Limb (tissue), 2 donors: Measurements from ENCODE around the gene INSYN2B.
A peak's percentile ranks its signal among the peaks of the same experiment; 100 is the strongest.

Experiments used
- DNase-seq, 2 donors: peaks; one replicate each; pipeline ENCODE4 v3.0.0-alpha.2; 2016; ENCODE audit errors: extremely low spot score in 2 of 2

The INSYN2B gene

GRCh38 chr5:169980418-169981053 lies at the start of gene INSYN2B:
INSYN2B (minus strand) TSS chr5:169980495; CDS start chr5:169883898, 96,597 bp downstream.
- DNase-seq, result peak; percentile 78 to 86

- DNase-seq, result no peak
Observed at GRCh38 chr5:170028124-170028523, 47.8 kb upstream of the INSYN2B start.

GRCh38 chr5:170025853-170026252 lies 45.6 kb upstream of the INSYN2B start:
- DNase-seq, result no peak

DNA sequence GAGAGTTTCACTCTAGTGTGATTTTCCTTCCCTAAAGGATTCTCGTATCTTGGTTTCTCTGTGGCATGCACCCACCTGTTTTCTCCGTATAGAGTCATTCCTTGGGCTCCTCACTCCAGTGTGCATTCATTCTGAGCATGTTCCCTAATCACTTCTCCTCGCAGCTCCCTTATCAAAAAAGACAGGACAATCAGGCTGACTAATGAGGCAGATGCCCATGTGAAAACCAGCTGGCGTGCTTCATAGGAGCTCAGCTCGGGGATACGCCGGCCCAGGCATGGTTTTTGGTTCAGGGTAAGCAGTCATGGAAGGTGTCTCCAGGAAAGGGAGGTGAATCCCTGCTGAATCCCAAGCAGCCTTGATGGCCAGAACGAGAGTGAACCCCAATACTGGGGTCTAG lies 41.2 kb upstream of the INSYN2B start:
- no peak for DNase-seq

GRCh38 chr5:170020423-170020822 lies 40.1 kb upstream of the INSYN2B start:
- no peak for DNase-seq

GRCh38 chr5:170012622-170013021 lies 32.3 kb upstream of the INSYN2B start:
- no peak for DNase-seq

DNA sequence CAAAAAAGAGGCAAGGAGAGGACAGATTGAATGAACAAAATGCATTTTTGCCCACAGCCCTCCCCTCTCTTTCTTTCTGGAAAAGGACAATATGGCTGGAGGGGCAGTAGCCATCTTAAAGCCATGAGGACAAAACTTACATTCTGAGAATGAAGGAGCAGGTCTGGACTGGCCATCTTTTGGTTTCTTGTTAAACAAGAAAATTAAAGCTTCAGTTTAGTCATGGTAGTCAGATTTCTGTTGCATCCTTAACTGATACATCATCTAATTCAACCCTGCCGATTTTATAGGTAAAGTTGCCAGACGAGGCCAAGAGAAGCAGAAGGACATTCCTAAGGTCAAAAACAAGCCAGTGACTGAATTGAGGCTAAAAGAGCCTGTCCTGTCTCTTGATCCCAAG lies 31.5 kb upstream of the INSYN2B start:
- DNase-seq, result no peak

DNA sequence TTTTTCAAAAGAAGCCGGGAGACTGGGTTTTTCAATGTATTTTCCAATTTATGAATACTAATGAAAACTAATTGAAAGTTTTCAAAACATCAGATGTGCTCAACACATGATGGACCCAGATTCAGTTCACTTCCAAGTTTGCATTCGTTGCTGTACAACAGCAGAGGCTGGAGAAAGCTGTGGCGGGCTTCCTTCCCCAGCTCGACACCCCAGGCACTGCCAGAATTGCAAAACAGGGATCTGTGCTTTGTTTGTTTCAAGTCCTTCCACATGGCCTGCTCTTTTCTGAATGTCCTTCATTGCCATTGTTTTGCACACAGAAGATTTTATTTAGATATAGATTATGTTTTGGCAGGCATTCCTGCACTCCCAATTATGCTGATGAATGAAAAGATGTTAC lies 30.3 kb upstream of the INSYN2B start:
- no peak for DNase-seq

DNA sequence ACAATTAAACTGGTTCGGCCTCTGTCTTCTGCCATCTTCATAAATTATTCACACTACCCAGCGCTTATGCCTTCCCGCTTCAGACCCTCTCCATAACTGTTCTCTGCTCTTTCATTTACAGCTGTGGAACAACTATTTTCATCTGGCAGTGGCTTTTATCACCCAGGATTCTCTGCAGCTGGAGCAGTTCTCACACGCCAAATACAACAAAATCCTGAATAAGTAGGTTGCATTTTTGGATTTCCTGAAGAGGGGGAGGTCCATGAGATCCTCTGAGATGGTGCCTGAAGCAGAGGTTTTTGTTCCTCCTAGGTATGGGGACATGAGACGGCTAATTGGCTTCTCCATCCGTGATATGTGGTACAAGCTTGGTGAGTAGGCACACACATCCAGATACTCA lies 28.1 kb upstream of the INSYN2B start:
- DNase-seq, result no peak

DNA sequence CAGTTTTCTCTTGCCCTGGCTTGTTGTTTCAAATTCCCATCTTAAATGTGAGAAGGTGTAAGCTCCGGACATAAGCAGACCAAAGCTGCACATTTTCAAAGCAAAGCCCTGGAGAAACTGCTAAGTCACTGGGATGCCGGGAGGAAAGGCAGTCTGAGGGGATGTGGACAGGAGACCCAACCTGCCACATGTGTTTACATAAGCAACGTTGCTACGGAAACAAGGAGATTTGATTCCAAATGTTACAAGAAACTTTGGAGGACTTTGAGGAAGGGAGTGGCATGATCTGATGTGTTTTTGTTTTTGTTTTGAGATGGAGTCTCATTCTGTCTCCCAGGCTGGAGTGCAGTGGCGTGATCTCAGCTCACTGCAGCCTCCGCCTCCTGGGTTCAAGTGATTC lies 25.7 kb upstream of the INSYN2B start:
- peak in 1 of 2 donors; percentile 21 for DNase-seq

GRCh38 chr5:170000155-170000554 lies 19.9 kb upstream of the INSYN2B start:
- DNase-seq, result no peak

GRCh38 chr5:169999621-170000020 lies 19.3 kb upstream of the INSYN2B start:
- DNase-seq, result no peak

DNA sequence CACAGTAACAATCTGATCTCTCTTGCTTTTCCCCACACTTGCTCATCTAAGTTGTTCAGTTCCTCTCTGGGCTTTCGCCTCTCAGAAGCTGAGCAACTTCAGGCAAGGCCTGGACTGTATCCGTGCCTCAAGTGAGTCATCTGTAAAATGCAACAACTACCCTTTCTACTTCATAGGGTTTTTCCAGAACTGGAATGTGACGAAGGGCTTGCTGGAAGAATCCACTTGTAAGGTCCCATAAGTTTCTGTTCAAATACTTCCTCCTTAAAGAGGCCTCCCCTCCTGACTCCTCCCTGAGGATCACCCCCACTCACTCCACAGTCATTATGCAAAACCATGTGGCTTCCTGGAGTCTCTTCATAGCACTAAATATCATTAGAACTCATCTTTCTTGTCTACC lies 17.5 kb upstream of the INSYN2B start:
- DNase-seq, result no peak

- peak in 1 of 2 donors; percentile 31 for DNase-seq
Observed at GRCh38 chr5:169993485-169993790, 13.1 kb upstream of the INSYN2B start.

- DNase-seq, result no peak
Observed at GRCh38 chr5:169992789-169993484, 12.6 kb upstream of the INSYN2B start.

DNA sequence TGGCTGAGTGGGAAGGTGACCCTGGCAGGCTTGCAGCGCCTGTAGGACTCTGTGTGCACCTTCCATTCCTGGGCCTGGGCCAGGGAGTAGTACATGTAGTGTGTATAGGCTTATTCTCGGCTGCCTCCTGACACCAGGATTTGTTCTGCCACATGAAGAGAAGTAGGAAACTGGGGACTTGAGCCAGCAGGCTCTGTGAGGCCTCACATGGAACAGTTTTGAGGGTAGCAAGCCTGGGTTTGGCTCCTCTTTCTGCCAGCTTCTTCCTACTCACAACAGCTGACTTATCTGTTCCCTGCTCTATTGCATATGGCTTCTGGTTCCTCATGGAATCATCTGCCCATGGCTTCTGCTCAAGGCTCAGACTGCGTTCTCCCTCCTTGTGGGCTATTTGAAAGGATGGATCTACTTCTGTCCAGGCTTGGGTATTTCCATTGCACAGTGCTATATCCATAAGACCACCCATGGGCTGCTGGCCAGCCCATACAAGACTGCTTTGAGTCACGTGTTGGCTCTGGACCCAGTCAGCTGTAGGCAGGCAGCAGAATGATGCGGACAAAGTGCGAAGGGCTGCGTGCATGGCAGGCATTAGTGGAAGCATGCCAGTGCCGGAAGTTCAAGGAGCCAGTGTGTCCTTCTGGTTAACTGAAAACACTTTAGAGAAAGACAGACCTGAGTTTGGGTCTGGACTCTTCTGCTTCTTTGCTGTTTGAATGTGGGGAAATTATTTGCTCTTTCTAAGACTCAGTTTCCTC lies 11.0 kb upstream of the INSYN2B start:
- no peak for DNase-seq

- no peak for DNase-seq
Observed at GRCh38 chr5:169989365-169989764, 9.1 kb upstream of the INSYN2B start.

DNA sequence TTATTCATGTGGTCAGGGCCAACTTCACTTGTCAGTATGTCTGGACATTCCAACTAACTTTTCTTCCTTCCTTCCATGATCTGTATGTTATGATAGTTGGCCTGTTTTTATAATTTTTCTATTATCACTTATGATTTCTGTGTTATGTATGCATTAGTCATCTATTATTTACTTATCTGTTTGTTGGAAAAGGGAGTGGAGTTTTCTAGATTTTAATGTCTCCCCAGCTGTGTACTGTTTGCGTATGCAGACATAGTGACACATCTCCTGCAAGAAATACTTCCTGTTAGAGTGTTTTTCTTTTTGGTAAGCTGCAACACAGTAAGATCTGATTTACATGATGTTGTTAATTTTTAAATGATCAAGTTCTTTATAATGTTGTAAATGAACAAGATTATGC lies 8.7 kb upstream of the INSYN2B start:
- DNase-seq, result no peak

DNA sequence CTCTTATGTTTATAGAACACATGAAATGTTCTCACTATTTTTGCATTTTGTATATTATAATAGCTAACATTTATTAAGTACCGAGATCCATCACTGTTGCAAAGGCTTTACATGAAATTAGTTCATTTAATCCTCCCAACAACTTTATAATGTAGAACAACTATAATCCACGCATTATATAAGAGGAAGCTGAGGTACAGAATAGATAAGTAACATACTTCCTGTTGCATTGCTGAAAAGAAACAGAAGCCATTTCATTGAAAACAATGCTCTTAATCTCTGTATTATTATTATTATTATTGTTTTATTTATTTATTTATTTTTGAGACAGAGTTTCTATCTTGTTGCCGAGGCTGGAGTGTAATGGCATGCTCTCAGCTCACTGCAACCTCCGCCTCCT lies 7.9 kb upstream of the INSYN2B start:
- DNase-seq, result no peak

DNA sequence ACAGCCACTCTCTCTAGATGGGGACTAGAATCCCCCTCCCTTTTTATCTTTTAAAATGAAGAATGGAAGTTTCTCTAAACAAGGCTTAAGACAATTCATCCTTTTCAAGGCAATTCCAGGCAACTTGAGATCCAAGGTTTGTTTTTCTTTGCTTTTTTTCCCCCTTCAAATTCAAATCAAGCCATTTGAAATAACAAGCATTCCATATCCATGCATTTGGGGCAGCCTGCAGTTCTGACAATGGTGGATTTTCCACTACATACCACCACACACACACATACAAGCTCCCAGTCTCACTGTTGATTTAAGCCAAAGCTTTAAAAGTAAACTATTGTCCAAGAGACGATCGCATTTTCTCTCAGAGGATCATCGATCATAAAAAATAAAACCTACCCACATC lies 424 bp downstream of the INSYN2B start:
- DNase-seq, result no peak

- DNase-seq, result no peak
Observed at GRCh38 chr5:169978714-169979113, 1.6 kb downstream of the INSYN2B start.

- DNase-seq, result no peak
Observed at GRCh38 chr5:169974121-169974770, 6.0 kb downstream of the INSYN2B start.
